Measurements from ENCODE around the gene TMEM72. TPM values are rescaled to one million over a fixed set of nuclear protein-coding genes. Genes with fewer than 3 reads are reported as not detected.

TMEM72 gene
- total RNA-seq, 1 donor from 2014 or later = not detected

GRCh38 chr10:44920252-44920651, 9.1 kb downstream of the TMEM72 start:
- no peaks in the 10 kb centered on the region for H3K4me1 ChIP-seq (ENCODE audit: insufficient read depth, low read length)
- H3K27ac ChIP-seq (ENCODE audit: low read depth, low read length) = no peak overlapping the region
- FAIRE-seq (no peak), DNase-seq (ENCODE audit: low read depth) (no peak)
- H3K79me2 ChIP-seq (ENCODE audit: insufficient read depth, low read length) = no peaks in the 10 kb centered on the region
- H3K27me3 ChIP-seq (ENCODE audit: insufficient read depth, low read length) = peaks cover 8% of the 10 kb centered on the region
- no peaks in the 10 kb centered on the region for H3K9me3 ChIP-seq (ENCODE audit: insufficient read depth, low read depth, low read length)
- H3K36me3 ChIP-seq (ENCODE audit: insufficient read depth, low read length) = no peaks in the 10 kb centered on the region
- H2AFZ ChIP-seq (ENCODE audit: low read depth, low read length) = no peak overlapping the region
- H3K4me2 ChIP-seq (ENCODE audit: low read length) = no peak overlapping the region
- no peak overlapping the region for H3K9ac ChIP-seq (ENCODE audit: low read length)
- TF ChIP-seq EZH2 (IDR thresholded peaks at IDR 0.05; ENCODE audit: insufficient read depth, low read length) = no peak
- TF ChIP-seq CTCF (IDR thresholded peaks at IDR 0.05; ENCODE audit: insufficient read depth, low read depth, low read length) = no peak
- no peaks in the 10 kb centered on the region for H4K20me1 ChIP-seq (ENCODE audit: insufficient read depth, low read length)
- H3K4me3 ChIP-seq (ENCODE audit: insufficient read depth, low read depth, low read length) = no peak overlapping the region
- Mint-ChIP-seq H3K4me1 (ENCODE audit: low read depth, unreplicated experiment) (no peaks in the 10 kb centered on the region), H3K36me3 (ENCODE audit: low read depth, unreplicated experiment) (no peaks in the 10 kb centered on the region), H3K27me3 (ENCODE audit: low read depth, unreplicated experiment) (peaks cover 29% of the 10 kb centered on the region), H3K9me3 (ENCODE audit: unreplicated experiment) (peaks cover 18% of the 10 kb centered on the region), H3K27ac (ENCODE audit: unreplicated experiment) (no peak overlapping the region), H3K4me3 (ENCODE audit: unreplicated experiment) (no peak overlapping the region)

GRCh38 chr10:44921061-44921460, 9.9 kb downstream of the TMEM72 start:
- no peaks in the 10 kb centered on the region for H3K4me1 Mint-ChIP-seq (ENCODE audit: low read depth, unreplicated experiment)
- no peaks in the 10 kb centered on the region for H3K36me3 ChIP-seq (ENCODE audit: insufficient read depth, low read length)
- H3K4me3 Mint-ChIP-seq (ENCODE audit: unreplicated experiment) = no peak overlapping the region
- H3K27me3 ChIP-seq (ENCODE audit: insufficient read depth, low read length) = peaks cover 8% of the 10 kb centered on the region
- no peak overlapping the region for H3K27ac Mint-ChIP-seq (ENCODE audit: unreplicated experiment)
- TF ChIP-seq CTCF (IDR thresholded peaks at IDR 0.05; ENCODE audit: insufficient read depth, low read depth, low read length) (no peak), EZH2 (IDR thresholded peaks at IDR 0.05; ENCODE audit: insufficient read depth, low read length) (no peak)
- no peak overlapping the region for H3K4me3 ChIP-seq (ENCODE audit: insufficient read depth, low read depth, low read length)
- H3K27me3 Mint-ChIP-seq (ENCODE audit: low read depth, unreplicated experiment) = peaks cover 24% of the 10 kb centered on the region
- no peaks in the 10 kb centered on the region for H3K9me3 ChIP-seq (ENCODE audit: insufficient read depth, low read depth, low read length)
- H3K9me3 Mint-ChIP-seq (ENCODE audit: unreplicated experiment) = peaks cover 18% of the 10 kb centered on the region
- H3K79me2 ChIP-seq (ENCODE audit: insufficient read depth, low read length) = no peaks in the 10 kb centered on the region
- H2AFZ ChIP-seq (ENCODE audit: low read depth, low read length) = no peak overlapping the region
- no peaks in the 10 kb centered on the region for H4K20me1 ChIP-seq (ENCODE audit: insufficient read depth, low read length)
- H3K4me1 ChIP-seq (ENCODE audit: insufficient read depth, low read length) = no peaks in the 10 kb centered on the region
- H3K9ac ChIP-seq (ENCODE audit: low read length) = no peak overlapping the region
- no peak for DNase-seq (ENCODE audit: low read depth)
- FAIRE-seq = no peak
- H3K4me2 ChIP-seq (ENCODE audit: low read length) = no peak overlapping the region
- H3K36me3 Mint-ChIP-seq (ENCODE audit: low read depth, unreplicated experiment) = no peaks in the 10 kb centered on the region
- H3K27ac ChIP-seq (ENCODE audit: low read depth, low read length) = no peak overlapping the region

GRCh38 chr10:44921506-44921905, 10.4 kb downstream of the TMEM72 start:
- Histone ChIP-seq H3K27ac (ENCODE audit: low read depth, low read length) (no peak overlapping the region), H3K9ac (ENCODE audit: low read length) (no peak overlapping the region), H3K4me2 (ENCODE audit: low read length) (no peak overlapping the region), H3K9me3 (ENCODE audit: insufficient read depth, low read depth, low read length) (no peaks in the 10 kb centered on the region), H3K4me3 (ENCODE audit: insufficient read depth, low read depth, low read length) (no peak overlapping the region), H3K27me3 (ENCODE audit: insufficient read depth, low read length) (peaks cover 6% of the 10 kb centered on the region), H3K4me1 (ENCODE audit: insufficient read depth, low read length) (no peaks in the 10 kb centered on the region), H3K79me2 (ENCODE audit: insufficient read depth, low read length) (no peaks in the 10 kb centered on the region), H2AFZ (ENCODE audit: low read depth, low read length) (no peak overlapping the region), H3K36me3 (ENCODE audit: insufficient read depth, low read length) (no peaks in the 10 kb centered on the region), H4K20me1 (ENCODE audit: insufficient read depth, low read length) (no peaks in the 10 kb centered on the region)
- no peak overlapping the region for H3K27ac Mint-ChIP-seq (ENCODE audit: unreplicated experiment)
- TF ChIP-seq CTCF (IDR thresholded peaks at IDR 0.05; ENCODE audit: insufficient read depth, low read depth, low read length) (no peak), EZH2 (IDR thresholded peaks at IDR 0.05; ENCODE audit: insufficient read depth, low read length) (no peak)
- H3K9me3 Mint-ChIP-seq (ENCODE audit: unreplicated experiment) = peaks cover 18% of the 10 kb centered on the region
- no peaks in the 10 kb centered on the region for H3K36me3 Mint-ChIP-seq (ENCODE audit: low read depth, unreplicated experiment)
- no peak for FAIRE-seq
- no peak for DNase-seq (ENCODE audit: low read depth)
- peaks cover 24% of the 10 kb centered on the region for H3K27me3 Mint-ChIP-seq (ENCODE audit: low read depth, unreplicated experiment)
- no peak overlapping the region for H3K4me3 Mint-ChIP-seq (ENCODE audit: unreplicated experiment)
- no peaks in the 10 kb centered on the region for H3K4me1 Mint-ChIP-seq (ENCODE audit: low read depth, unreplicated experiment)
